ENCODE results near the gene LRRC4.

The LRRC4 gene

DNA sequence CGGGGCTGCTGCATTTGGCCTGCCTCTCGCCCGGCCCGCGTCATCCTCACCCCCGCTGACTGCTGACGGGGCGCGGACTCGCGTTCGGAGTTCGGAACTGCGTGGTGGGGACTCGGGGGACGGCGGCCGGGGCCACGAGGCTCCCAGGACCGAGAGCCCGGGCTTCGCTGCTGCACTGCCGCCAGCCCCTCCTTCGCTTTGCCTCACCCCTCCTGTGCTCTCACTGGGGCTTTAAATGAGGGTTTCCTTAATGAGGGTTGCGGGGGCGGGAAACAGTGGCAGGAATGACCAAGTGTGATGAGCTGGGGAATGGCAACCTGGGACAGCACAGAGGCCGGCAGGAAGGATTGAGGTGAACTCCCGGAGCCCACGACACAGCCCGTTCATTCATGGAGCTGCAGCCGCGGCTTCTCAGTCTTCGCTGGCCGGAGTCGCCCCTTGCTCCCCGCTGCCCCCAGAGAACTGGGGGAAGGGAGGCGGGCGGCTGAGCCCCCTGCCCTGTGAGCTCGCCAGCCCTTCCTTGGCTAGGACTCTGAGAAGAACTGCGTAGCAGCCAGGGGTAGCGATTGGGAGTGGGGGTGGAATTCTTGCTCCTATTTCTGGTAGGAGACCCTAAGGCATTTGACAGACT is 1.5 kb upstream of the LRRC4 start:
- no peak for DNase-seq (ENCODE audit: low read depth in 1 of 2, low spot score in 1 of 2)

DNA sequence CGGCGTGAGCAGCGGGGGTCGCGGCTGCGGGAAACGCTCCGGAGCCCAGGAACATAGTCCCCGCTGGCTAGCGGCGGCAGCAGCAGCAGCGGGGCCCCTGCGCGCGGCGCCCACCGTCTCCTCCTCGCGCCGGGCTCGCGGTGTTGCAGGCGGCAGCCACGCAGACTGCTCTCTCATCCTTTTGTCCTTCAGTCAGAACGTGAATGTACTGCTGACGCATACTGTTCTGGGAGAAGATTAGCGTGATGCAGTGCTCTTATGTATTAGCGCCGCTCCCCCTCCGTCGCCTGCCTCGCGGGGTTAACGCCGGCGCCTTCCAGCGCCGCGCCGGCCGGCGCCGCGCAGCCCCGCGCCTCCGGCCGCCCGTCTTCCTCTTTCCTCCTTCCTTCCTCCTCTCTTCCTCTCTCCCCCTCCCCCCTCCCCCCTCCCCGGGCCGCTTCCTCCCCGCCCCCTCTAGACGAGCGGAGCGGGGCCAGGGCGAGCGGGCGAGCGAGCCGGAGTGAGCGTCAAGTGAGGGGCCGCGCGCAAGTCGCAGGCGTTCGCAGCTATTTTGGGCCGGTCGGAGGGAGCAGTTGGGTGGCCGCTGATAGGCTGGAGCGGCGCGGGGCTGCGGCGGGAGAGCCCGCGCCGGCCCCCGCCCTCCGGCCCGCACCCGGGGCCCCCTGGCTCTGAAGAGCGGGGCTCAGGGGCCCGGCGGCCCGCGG is 816 bp upstream of the LRRC4 start:
- DNase-seq (ENCODE audit: low read depth in 1 of 2, low spot score in 1 of 2) = peak in 1 of 2 donors; percentile 39

DNA sequence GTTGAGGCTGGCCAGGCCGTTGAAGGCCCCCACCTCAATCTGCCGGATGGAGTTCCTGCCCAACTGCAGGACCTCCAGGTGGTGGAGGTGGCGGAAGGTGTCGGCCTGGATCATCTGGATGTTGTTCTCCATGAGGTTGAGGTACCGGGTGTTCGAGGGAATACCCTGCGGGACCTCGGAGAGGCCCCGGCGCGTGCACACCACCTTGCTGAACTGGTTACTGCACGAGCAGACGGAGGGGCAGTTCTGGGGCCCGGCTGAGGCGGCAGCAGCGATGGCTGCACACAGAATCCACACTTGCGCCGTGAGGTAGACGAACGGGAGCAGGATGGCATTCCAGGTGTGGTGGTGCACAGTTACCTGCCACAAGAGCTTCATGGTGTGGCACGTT is 979 bp downstream of the LRRC4 start:
- no peak for DNase-seq (ENCODE audit: low read depth in 1 of 2, low spot score in 1 of 2)

DNA sequence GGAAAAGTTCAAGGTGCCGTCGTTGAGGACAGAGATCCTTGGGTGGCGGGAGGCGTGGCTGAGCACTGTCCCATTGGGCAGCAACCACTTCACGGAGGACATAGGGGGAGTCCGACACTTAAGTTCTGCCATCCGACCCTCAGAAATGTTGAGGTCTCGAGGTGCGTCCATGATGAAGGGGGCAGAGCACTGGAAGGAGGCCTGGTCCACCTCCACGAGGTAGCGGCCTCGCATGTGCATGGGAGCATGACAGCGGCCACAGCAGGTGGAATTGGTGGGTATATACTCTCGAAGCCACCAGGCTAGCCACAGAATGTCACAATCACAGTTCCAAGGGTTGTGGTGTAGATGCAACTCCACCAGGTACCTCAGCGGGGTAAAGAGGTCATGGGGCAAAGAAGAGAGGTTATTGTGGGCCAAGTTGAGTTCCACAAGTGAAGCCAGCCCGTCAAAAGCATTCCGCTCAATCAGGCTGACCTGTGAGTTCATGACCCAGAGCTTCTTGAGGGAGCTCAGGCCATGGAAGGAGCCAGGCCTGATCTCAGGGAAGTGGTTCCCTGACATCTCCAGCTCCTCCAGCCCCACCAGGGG is 1.7 kb downstream of the LRRC4 start:
- DNase-seq (ENCODE audit: low read depth in 1 of 2, low spot score in 1 of 2) = no peak

DNA sequence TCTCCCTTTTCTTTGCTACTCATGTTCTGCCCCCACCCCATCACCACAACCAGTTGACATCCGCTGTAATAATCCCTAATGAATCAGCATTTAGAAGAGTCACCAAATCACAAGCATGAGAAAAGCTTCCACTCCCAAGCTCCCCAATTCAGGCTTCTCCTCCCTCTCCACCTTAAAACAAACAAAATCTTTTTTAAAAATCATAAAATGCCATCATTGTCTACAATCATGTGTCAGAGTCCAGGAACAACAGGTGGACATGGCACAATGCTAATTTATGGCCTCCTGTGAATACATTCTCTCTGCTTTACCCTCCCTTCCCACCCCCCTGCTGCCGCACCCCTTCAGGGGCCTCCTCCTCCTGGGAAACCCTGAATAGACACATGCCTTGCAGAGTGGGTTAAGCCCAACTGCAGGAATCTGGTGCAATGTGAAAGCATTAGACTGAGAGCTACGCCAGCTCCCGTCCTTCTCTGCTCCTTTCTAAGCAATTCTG is 3.7 kb downstream of the LRRC4 start:
- no peak for DNase-seq (ENCODE audit: low read depth in 1 of 2, low spot score in 1 of 2)

DNA sequence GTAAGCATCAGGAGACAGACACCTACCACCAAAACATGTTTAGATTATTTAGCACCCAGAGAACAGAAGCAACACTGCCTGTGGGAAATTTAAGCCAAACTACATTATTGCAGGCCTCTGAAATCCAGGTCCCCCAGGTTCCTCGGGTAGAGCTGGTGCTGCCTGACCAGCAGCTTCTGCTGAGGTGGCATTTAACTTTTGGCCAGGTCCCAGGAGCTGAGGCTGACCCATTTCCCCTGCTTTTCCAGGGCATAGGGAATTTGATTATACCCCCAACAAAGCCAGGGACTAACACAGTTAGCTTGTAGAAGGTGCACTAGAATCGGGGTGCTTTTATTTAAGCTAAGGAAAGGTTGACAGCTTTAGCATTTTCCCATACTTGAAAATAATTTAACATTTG is 4.7 kb downstream of the LRRC4 start:
- DNase-seq (ENCODE audit: low read depth in 1 of 2, low spot score in 1 of 2) = no peak

DNA sequence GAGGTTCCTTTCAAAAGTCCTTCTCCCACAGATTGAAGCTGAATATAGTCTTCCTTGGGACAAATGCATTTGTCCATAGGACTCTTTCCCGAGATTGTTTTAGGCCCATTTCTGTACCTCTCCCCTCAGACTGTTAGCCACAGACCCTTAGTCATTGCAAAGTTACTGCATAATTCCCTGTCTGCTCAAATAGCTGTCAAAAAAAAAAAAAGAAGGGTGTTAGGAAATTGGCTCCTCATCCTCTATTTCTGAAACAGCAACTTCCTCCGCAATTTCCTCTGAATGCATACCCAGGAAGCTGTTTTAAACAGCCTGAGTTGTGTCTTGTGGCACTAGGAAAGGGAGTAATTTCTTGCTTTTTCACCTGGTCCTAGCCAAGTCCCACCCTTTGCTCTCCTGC is 5.4 kb downstream of the LRRC4 start:
- DNase-seq (ENCODE audit: low read depth in 1 of 2, low spot score in 1 of 2) = no peak

DNA sequence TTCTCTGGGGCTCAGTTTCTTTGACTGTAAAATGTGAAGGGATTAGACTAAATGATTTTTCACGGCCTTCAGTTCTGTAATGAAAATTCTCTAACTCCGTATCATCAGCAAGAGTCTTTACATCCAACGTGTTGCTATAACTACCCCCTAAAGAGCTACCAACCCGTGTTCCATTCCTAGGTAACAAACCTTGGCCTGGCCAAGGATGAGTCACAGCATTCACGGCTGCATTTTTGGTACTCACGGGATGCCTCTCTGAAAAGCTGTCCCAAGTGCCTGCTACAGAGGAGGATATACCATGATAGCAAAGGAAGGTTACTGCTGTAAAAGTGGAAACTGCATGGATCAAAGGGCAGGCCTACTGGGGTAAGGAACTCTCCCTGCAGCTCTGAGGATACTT is 5.9 kb downstream of the LRRC4 start:
- no peak for DNase-seq (ENCODE audit: low read depth in 1 of 2, low spot score in 1 of 2)

DNA sequence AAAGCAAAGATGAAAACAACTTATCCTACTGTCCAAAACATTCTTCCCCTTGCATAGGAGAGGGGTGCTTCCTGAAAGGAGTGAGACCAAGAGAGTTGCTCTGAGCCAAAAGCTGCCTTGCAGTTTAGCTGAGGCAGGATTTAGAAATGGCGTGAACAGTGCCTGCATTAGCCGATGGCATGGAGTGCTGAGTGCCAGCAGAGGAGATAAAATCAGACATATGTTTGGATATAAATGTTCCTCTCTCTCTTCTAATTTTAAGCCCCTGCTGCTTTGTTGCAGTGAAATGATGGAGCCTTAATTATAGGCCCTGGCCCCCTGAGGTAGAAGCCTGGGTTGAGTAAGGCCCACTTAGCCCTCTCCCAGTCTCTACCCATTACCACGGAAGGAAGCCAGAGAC is 7.1 kb downstream of the LRRC4 start:
- DNase-seq (ENCODE audit: low read depth in 1 of 2, low spot score in 1 of 2) = no peak

DNA sequence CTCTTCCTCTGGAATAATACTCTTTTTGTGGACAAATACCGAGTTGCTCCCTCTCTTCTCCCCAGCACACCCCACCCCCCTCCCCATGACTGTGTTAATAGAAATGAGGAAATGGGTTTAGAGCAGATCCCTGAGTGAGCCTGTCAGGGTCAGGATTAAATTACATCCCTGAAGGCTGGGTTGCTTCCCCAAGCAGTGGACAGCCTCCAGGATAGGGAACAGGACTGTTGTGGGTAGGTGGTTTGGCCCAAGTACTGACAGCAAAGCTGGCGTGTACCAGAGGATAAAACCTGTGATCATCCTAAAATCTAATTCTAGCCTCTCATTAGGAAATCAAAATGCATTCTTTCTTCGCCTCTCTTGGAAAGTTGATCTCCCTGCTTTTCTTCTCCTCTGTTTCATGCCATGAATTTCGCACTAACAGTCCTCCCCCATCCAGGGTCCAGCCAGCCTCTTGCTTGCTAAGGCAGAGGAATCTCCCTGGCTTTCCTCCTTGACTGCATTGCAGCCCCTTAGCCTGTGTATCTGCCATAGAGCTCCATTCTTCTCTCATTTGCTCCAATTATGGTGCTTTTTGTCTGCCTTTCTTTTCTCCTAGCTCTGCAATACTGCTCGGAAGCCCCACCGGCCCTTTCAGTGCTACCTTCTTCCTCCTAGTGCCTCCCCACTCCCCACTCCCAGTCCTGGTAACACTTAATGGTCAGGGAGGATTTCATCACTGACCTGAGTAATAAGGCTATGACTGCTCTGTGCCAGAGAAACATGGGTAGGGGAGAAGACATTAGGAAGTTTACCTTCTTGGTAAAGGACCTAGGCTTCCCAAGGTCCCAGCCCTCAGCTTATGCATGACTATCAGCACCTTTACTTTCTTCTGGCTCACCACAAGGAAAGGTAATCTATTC is 8.4 kb downstream of the LRRC4 start:
- no peak for DNase-seq (ENCODE audit: low read depth in 1 of 2, low spot score in 1 of 2)

DNA sequence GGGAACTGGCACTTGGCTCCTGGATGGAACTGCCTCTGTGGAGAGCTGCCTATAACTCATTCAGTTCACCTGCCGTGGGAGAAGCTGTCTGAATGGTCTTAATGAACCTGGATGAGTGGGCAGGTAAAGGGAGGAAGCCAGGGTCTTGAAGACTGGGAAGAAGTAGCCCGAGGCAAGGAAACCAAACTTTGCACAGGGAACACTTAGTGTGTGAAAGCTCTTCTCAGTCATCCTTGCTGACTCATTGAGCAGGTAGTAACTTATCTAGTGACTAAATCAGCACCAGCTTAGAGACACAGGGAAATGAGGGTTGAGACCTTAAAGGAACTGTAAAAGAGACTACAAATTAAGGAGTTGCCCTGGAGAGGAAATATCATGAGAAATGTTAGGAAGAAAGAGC is 9.9 kb downstream of the LRRC4 start:
- DNase-seq (ENCODE audit: low read depth in 1 of 2, low spot score in 1 of 2) = no peak

DNA sequence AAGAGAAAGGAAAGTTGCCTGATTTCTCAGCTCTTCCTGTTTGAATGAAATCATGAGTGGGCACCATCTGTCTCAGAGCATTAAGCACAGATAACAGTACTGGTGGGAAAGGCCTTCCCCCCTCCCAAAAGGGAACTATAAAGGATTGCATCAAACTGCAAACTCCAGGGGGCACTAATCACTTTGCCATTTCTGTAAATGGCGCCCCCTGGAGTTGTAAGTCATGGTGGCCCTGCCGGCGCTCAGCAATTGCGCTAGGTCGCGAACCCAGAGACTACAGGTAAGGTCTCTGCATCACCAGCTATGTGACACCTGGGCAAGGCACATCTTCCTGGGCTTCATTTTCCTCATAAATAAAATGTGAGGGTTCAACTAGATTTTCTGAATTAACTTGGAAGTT is 11.1 kb downstream of the LRRC4 start:
- no peak for DNase-seq (ENCODE audit: low read depth in 1 of 2, low spot score in 1 of 2)

DNA sequence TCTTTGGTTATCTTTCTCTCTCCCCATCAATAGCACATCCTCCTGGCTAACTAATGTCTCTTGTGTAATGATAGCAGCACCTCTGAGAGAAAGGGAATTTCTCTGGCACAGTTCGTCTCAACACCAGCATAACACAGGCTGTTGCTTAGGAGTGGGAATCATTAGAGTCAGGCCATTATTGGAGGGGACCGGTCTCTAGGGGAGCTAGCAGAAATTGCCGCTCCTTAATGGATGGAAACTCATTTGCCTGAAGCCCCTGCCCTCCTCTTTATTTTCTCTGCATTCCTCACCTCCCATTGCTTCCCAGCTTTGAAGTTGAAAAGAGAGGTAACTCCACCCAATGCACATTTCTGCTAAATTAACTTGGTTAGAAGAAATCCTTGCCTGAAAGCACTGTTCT is 11.9 kb downstream of the LRRC4 start:
- no peak for DNase-seq (ENCODE audit: low read depth in 1 of 2, low spot score in 1 of 2)

DNA sequence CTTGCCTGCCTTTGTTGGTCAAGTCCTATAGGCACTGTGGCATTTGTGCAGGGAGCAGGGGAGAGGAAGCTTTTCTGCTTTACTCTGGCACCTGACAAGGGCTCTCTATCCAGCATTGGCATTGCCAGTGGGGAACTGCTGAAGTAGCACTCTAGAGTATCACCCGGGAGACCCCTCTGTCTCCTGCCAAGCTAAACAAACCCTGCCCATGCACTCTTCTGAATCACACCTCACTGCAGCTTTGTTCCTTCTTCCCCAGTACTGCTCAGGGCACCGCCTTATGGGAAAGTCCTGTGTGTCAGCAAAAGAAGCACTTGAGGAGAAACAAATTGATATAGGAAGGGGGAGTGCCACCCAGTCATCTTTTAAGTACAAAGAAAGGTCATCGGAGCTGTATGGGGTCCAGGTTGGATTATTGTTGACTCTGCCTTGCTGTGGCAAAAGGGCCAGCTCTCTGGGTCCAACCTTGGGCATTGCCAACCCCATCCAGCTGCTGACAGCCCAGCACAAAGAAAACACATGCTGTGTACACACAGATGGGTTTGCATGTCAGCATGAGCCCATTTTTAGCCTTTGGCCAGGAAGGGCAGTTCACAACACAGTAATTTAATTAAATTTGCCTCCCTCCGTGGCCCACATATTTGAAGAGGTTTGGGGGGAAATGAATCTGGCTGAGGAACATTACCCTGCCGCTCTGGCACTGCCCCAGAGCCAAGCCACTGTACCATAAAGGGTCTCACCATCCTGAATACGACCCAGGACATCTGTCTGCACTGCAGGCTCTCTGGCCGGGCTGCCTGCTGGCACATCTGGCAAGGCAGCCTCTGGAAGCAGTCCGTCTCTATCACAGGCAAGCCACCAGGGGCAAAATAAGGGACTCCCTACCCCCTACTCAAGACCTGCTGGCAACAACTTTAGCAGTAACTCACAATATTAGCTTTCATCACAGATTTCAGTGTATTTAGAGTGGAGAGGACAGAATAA is 13.1 kb downstream of the LRRC4 start:
- no peak for DNase-seq (ENCODE audit: low read depth in 1 of 2, low spot score in 1 of 2)

DNA sequence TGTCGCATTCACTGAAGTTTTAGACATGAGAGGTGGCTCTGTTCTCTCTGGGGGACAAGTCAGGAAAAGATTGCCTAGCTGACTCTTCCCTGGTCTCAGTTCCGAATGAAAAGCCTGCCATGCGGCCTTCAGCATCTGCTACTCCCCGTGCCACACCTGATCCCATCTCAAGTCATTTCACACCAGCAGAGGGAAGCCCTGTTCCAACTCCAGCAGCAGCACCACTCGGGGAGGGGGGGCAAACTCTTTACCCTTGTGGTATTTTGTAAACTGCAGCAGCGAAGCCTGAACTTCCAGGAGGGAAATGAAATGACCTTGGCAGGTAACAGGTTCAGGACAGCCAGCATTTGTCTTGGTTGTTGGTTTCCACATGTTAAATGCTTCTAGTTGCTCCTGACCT is 13.8 kb downstream of the LRRC4 start:
- no peak for DNase-seq (ENCODE audit: low read depth in 1 of 2, low spot score in 1 of 2)

DNA sequence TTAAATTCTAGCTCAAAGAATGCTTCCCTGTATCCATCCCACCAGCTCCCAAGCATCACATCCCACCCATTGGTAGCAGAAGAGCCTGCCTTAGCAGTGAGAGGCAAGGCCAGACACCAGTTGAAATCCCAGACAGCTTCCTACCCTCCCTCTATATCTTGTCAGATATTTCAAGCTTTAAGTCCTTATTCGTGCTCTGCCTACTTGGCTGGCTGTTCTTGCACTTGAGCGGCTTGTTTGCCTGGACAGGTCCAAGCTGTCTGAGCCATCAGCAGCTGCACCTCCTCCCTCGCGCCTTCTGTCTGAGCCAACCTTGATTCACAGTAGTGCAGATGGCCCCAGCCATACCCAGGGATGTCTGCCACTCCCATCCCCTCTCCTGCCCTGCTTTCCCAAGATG is 16.4 kb downstream of the LRRC4 start:
- DNase-seq (ENCODE audit: low read depth in 1 of 2, low spot score in 1 of 2) = no peak

DNA sequence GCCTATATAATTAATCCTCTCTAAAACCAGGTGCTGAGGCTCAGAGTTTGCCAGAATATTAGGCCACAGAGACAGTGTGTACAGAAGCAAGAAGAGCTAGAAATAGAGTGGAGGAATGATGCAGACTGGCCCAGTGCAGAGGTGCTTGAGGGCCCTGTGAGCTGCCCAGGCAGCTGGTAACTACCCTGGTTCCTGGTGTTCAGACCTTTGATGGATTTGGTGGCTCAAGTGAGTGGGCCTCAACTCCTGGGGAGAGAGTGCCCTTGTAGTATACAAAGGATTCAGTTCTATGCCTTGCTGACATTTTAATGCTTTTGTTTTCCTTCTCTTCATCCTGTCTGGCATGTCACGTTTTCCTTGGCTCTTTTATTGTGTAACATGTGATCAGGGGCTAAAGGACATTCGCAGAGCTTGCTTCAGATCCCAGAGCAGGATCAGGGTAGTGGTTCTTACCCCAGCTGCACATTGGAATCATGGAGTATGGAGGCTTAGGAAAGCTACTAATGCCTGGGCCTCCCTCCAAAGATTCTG is 20.0 kb downstream of the LRRC4 start:
- DNase-seq (ENCODE audit: low read depth in 1 of 2, low spot score in 1 of 2) = no peak

DNA sequence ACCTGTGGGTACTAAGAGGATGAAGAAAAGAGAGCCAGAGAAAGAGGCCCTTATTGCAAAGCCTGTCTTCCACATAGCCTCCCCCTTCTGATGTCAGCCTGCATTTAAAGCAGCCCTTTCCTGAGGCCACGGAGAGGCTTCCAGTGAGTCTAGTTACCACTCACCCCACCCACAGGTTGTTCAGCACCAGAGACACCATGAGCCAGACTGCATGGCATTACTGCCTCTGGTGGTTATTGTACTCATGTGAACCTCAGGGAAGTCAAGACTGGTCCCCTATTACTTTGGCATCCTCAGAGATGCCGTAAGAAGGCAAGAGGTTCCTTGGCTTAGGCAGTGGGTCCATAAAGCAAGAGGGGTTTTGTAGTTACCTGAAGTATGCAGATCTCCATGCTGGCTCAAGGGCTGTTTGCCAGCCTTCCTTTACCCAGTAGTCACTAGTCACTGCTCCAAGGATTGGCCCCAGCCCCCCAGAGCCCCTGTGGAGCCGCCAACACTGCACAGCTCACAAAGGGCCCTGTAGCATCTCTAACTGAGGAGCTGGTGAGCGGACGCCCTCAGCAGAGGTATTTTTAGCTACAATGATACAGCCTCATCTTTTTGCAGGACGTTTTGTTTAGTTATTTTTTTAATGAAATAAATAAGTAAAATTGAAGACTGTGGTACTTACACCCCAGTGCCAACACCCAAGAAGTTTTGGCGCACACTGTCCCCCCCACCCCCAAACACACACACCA is 20.7 kb downstream of the LRRC4 start:
- DNase-seq (ENCODE audit: low read depth in 1 of 2, low spot score in 1 of 2) = no peak

DNA sequence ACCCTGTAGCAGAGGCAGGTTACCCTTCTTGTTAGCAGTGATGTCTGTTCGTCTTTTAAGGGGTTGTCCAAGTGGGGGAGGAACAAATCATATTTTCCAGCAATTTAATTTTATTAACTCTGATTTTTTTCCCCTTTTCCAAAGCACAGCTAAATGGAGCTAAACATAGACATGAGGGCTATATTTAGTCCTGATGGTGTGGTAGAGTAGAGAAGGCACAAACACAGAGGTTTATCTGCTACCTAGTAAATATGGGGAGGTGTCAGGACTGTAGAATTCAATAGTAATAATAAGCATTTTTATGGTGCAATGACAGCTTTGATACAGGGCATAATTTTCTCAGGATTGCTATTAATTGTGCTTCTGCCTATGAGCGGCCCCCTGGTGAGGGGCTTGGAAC is 22.5 kb downstream of the LRRC4 start:
- DNase-seq (ENCODE audit: low read depth in 1 of 2, low spot score in 1 of 2) = no peak

DNA sequence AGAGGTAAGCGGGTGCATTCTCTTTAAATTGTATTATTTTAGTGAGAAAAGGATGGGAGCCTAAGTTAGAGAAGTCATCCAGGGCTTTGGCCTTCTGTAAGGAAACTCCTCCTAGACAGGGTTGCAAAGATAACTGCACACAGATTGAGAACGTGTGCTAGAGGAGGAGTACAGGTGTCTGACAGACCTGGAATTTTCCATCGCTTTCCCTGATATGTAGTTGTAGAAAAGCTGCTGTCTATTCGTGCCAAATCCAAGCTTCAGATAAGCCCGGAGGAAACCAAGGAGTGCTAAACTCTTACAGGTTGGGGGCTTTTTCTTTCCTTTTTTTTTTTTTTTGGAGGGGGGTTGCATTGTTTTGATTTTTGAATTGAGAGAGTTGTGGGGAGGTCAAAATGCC is 23.1 kb downstream of the LRRC4 start:
- DNase-seq (ENCODE audit: low read depth in 1 of 2, low spot score in 1 of 2) = no peak

Measured in activated T-helper 1 cell treated with anti-CD3 and anti-CD28 coated beads, Interleukin-2, amount 50 U/mL, for 16 hours (primary cell).